ENCODE data around the gene EFCAB6.

EFCAB6 gene

DNA sequence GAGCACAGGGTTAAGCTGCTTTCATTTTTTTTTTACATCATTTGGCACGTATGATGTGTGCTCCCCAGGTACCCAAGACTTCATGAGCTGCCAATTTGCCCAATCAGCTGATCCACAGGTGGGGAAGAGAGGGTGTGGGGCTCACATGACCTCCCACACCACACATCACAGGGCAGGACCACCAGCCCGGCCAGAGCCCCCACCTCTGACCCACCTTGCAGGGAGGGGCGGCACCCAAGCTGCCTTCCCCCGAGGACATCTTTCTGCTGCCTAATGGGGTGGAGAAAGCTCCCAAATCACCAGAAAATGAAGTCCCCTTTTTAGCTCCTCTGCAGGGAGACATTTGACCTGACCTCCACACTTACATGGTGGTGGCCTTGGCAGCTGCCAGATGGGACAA is 280.5 kb downstream of the EFCAB6 start:
- Histone ChIP-seq H3K27me3 (ENCODE audit: control insufficient read depth, low read length) (no peaks in the 10 kb centered on the region), H3K4me3 (ENCODE audit: low read length) (no peak overlapping the region), H3K4me1 (ENCODE audit: control insufficient read depth, low read length) (no peaks in the 10 kb centered on the region), H3K27ac (ENCODE audit: low read depth, low read length) (no peak overlapping the region), H3K9me3 (ENCODE audit: control insufficient read depth, insufficient read depth, low read length) (no peaks in the 10 kb centered on the region), H3K36me3 (ENCODE audit: control insufficient read depth, low read length) (no peaks in the 10 kb centered on the region), H3K79me2 (ENCODE audit: control insufficient read depth, low read length) (no peaks in the 10 kb centered on the region), H3F3A (ENCODE audit: control insufficient read depth, insufficient read depth) (no peaks in the 10 kb centered on the region), H3K9me2 (replicated peaks; ENCODE audit: control insufficient read depth, low read length) (no peaks in the 10 kb centered on the region), H4K20me1 (ENCODE audit: control insufficient read depth, insufficient read depth, low read depth, low read length) (no peaks in the 10 kb centered on the region), H3K4me2 (ENCODE audit: low read length) (no peak overlapping the region)
- no peak for TF ChIP-seq CTCF (IDR thresholded peaks at IDR 0.05; ENCODE audit: low read depth, low read length, poor library complexity, severe bottlenecking)
- no peak for TF ChIP-seq EZH2phosphoT487 (IDR thresholded peaks at IDR 0.05; ENCODE audit: borderline replicate concordance, low read length)

- no peaks in the 10 kb centered on the region for H3K9me2 ChIP-seq (replicated peaks; ENCODE audit: control insufficient read depth, low read length)
- no peak overlapping the region for H3K27ac ChIP-seq (ENCODE audit: low read depth, low read length)
- H3K27me3 ChIP-seq (ENCODE audit: control insufficient read depth, low read length): no peaks in the 10 kb centered on the region
- no peak overlapping the region for H3K4me3 ChIP-seq (ENCODE audit: low read length)
- H3K9me3 ChIP-seq (ENCODE audit: control insufficient read depth, insufficient read depth, low read length): no peaks in the 10 kb centered on the region
- H4K20me1 ChIP-seq (ENCODE audit: control insufficient read depth, insufficient read depth, low read depth, low read length): no peaks in the 10 kb centered on the region
- no peaks in the 10 kb centered on the region for H3K36me3 ChIP-seq (ENCODE audit: control insufficient read depth, low read length)
- H3F3A ChIP-seq (ENCODE audit: control insufficient read depth, insufficient read depth): no peaks in the 10 kb centered on the region
- TF ChIP-seq EZH2phosphoT487 (IDR thresholded peaks at IDR 0.05; ENCODE audit: borderline replicate concordance, low read length) (no peak), CTCF (IDR thresholded peaks at IDR 0.05; ENCODE audit: low read depth, low read length, poor library complexity, severe bottlenecking) (no peak)
- H3K4me2 ChIP-seq (ENCODE audit: low read length): no peak overlapping the region
- H3K79me2 ChIP-seq (ENCODE audit: control insufficient read depth, low read length): no peaks in the 10 kb centered on the region
- no peaks in the 10 kb centered on the region for H3K4me1 ChIP-seq (ENCODE audit: control insufficient read depth, low read length)
These were observed 281.5 kb downstream of the EFCAB6 start for GRCh38 chr22:43530349-43531201.

DNA sequence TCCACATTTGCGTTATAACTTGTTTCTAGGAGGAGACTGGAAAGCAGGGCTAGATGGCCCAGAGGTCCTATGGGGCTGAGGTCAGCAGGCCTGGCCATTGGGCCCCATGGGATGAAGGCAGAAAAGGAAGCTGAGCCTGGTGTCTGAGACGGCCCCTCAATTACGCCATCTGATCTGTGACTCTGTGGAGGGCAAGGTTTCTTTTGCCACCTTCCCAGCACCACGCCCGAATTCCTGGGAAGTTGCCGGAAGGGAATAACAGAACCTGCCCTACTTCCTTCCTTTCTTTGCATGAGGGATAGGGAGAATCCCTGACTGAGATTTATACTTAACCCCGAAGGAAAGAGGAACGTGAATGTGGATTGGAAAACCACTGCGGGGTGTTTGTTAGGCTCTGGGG is 282.2 kb downstream of the EFCAB6 start:
- no peaks in the 10 kb centered on the region for H3K4me1 ChIP-seq (ENCODE audit: control insufficient read depth, low read length)
- H3K36me3 ChIP-seq (ENCODE audit: control insufficient read depth, low read length): no peaks in the 10 kb centered on the region
- H3K4me3 ChIP-seq (ENCODE audit: low read length): no peak overlapping the region
- no peaks in the 10 kb centered on the region for H3K79me2 ChIP-seq (ENCODE audit: control insufficient read depth, low read length)
- TF ChIP-seq EZH2phosphoT487 (IDR thresholded peaks at IDR 0.05; ENCODE audit: borderline replicate concordance, low read length): no peak
- TF ChIP-seq CTCF (IDR thresholded peaks at IDR 0.05; ENCODE audit: low read depth, low read length, poor library complexity, severe bottlenecking): no peak
- H3K9me2 ChIP-seq (replicated peaks; ENCODE audit: control insufficient read depth, low read length): no peaks in the 10 kb centered on the region
- H3F3A ChIP-seq (ENCODE audit: control insufficient read depth, insufficient read depth): no peaks in the 10 kb centered on the region
- no peak overlapping the region for H3K4me2 ChIP-seq (ENCODE audit: low read length)
- H3K27me3 ChIP-seq (ENCODE audit: control insufficient read depth, low read length): no peaks in the 10 kb centered on the region
- no peak overlapping the region for H3K27ac ChIP-seq (ENCODE audit: low read depth, low read length)
- no peaks in the 10 kb centered on the region for H3K9me3 ChIP-seq (ENCODE audit: control insufficient read depth, insufficient read depth, low read length)
- H4K20me1 ChIP-seq (ENCODE audit: control insufficient read depth, insufficient read depth, low read depth, low read length): no peaks in the 10 kb centered on the region

Data from DOHH2 (cell line).